ENCODE measurements around the gene CAPN13.

Gene CAPN13

GRCh38 chr2:30778611-30779010, 28.6 kb downstream of the CAPN13 start:
- H3K4me3 ChIP-seq (replicated peaks; ENCODE audit: low read depth, low read length) = no peak overlapping the region
- TF ChIP-seq, protein P1, sequence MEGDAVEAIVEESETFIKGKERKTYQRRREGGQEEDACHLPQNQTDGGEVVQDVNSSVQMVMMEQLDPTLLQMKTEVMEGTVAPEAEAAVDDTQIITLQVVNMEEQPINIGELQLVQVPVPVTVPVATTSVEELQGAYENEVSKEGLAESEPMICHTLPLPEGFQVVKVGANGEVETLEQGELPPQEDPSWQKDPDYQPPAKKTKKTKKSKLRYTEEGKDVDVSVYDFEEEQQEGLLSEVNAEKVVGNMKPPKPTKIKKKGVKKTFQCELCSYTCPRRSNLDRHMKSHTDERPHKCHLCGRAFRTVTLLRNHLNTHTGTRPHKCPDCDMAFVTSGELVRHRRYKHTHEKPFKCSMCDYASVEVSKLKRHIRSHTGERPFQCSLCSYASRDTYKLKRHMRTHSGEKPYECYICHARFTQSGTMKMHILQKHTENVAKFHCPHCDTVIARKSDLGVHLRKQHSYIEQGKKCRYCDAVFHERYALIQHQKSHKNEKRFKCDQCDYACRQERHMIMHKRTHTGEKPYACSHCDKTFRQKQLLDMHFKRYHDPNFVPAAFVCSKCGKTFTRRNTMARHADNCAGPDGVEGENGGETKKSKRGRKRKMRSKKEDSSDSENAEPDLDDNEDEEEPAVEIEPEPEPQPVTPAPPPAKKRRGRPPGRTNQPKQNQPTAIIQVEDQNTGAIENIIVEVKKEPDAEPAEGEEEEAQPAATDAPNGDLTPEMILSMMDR (IDR thresholded peaks at IDR 0.05; ENCODE audit: low read length, missing control alignments) = no peak
- no peak for DNase-seq (ENCODE audit: low read depth)

DNA sequence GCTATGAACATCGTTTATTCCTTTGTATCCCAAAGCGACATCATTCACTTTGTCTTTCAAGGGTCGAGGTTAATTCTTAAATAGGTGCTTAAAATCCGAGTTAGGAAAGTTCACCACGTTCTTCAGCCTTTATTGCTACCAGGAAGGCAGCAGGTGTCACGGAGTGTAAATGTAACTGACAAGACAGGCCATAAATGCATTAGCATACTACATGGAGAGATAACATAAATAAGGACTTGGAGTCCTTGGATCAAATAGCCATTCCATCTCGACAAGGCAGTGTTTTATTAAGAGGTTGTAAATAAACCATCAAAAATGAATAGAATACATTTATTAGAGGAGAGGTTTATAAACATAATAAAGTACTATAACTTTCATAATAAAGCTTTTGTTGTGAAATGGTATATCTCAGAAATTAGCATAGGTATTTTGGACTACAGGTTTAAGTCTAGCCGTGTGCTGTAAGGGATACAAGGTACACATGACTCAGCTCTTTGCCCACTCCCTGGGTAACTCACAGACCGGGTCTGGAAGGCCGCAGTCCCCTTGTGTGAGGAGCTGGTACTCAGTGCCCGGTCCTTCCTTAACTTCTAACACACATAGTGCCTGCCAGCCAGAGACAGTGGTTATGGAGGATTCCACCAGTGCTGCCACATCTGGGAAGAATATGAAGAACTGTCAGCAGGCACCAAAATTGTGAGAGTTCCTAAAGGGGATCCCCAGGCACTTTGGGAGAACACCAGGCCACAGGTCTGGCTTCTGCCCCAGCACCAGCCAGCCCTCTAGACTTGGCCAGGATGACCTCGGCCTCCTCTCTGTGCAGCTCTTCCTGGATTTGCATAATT, 29.4 kb downstream of the CAPN13 start:
- no peak overlapping the region for H3K4me3 ChIP-seq (replicated peaks; ENCODE audit: low read depth, low read length)
- no peak for DNase-seq (ENCODE audit: low read depth)
- TF ChIP-seq, protein P1 (IDR thresholded peaks at IDR 0.05; ENCODE audit: low read length, missing control alignments) = no peak

- no peak overlapping the region for H3K4me3 ChIP-seq (replicated peaks; ENCODE audit: low read depth, low read length)
- TF ChIP-seq, protein P1 (IDR thresholded peaks at IDR 0.05; ENCODE audit: low read length, missing control alignments) = no peak
- DNase-seq (ENCODE audit: low read depth) = no peak
These were observed 30.2 kb downstream of the CAPN13 start for GRCh38 chr2:30776831-30777635.

DNA sequence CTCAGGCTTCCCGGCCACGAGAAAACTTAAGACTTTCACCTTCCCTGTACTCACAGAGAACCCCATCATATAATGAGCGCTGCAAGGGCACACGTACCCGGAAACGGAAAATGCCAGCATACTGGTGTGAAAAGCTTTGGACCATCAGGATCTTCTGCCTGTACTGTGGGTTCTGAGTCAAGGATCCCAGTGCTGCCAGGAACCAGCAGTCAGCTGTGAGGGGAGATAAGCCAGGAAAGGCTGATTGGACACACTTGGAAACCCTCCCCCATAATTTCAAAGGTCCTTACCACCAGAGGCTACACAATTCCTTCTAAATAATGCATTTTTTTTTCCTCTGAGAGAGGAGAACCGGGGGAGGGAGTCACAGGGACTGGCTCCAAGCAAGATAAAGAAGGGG, 31.4 kb downstream of the CAPN13 start:
- DNase-seq (ENCODE audit: low read depth) = no peak
- TF ChIP-seq, protein P1 (IDR thresholded peaks at IDR 0.05; ENCODE audit: low read length, missing control alignments) = no peak
- H3K4me3 ChIP-seq (replicated peaks; ENCODE audit: low read depth, low read length) = no peak overlapping the region

- no peak for DNase-seq (ENCODE audit: low read depth)
- H3K4me3 ChIP-seq (replicated peaks; ENCODE audit: low read depth, low read length) = no peak overlapping the region
- TF ChIP-seq, protein P1 (IDR thresholded peaks at IDR 0.05; ENCODE audit: low read length, missing control alignments) = no peak
These were observed 35.1 kb downstream of the CAPN13 start for GRCh38 chr2:30772021-30772705.

DNA sequence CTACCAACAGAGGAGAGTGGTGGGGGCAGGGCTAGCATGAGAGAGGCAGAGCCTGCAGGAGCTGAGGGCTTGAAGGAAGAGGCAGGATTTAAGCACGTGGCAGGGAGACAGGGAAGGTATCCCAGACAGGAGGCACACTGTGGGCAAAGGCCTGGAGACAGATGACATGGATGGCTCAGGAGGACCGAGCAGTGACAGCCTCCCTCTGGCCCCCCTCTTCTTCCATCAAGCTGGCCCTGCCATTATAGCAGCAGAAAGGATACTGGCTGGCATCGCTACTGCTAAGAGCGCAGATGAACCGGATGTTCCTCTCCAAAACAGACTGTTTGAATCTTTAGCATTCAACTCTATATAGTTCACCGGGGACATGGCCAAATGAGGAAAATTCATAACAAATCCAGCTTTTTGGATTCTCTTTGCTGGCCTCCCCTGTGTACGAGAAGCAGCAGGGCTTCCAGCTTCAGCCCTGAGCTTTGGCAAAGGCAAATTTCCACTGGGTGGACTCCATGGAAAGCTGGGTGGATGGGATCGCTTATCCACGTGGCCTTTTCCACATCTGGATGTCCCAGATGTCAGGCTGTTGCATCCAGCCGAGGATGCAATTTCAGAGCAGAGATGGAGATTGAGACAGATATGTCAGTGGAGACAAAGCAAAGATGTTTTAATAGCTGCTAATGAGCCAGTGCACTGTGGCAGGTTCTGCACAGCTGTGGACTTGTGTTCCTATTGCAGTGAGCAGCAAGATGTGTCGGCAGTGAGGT, 36.2 kb downstream of the CAPN13 start:
- no peak for DNase-seq (ENCODE audit: low read depth)
- no peak overlapping the region for H3K4me3 ChIP-seq (replicated peaks; ENCODE audit: low read depth, low read length)
- TF ChIP-seq, protein P1 (IDR thresholded peaks at IDR 0.05; ENCODE audit: low read length, missing control alignments) = no peak

Measured in fibroblast of pulmonary artery (primary cell).